ENCODE measurements around the gene PLCXD1. TPM values are rescaled to one million over a fixed set of nuclear protein-coding genes. Genes with fewer than 3 reads are reported as not detected.

The PLCXD1 gene
- total and polyA plus RNA-seq, 9 of the 15 experiments (the other 6 are each of a cell fraction or from before 2014, with no cell fraction given) = 6.0 to 60.2 (median 39.5) TPM

DNA sequence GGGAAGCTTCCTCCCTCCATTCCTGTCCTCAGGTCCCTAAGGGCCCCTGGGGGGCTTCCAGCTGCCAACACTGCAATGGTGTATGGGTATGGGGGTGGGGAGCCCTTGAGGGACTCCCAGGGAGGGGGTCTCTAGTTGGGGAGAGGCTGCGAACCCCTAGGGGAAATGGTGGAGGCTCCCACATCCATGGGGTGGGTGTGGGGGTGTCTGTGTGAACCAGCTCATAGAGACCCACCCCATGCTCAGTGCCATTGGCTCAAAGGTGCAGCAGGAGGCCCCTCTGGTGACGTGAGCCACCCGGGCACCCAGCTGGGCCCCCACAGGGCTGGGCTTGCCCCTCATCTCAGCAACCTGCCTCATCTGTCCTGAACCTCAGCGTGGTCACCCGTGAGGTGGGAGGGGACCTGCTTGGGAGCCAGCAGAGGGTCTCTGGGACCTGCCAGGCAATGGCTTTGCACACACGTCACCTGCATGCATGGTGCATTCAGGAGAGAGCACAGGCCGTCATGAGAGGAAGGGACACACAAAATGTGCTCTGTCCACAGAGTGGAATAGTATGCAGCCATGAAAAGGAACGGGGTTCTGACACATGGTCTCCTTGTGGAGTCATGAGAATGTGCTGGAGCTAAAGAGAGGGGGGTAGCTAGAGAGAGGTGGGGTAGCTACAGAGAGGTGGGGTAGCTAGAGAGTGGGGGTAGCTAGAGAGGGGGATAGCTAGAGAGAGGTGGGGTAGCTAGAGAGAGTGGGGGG, 22.7 kb upstream of the PLCXD1 start:
- H4K20me1 ChIP-seq (replicated peaks; ENCODE audit: control insufficient read depth, insufficient read depth, low read length) = 0 out of 2 replicates have a peak, but pooled peaks cover 5% of the 10 kb centered on the region
- POLR2A ChIA-PET = no interaction called here
- H3K9me3 ChIP-seq (replicated peaks; ENCODE audit: control insufficient read depth, insufficient read depth, low read depth, low read length) = no peaks in the 10 kb centered on the region
- in situ Hi-C loops (cut with MboI) (no loop called here), intact Hi-C loops (cut with micrococcal nuclease) (no loop called here)
- no peaks in the 10 kb centered on the region for H3K79me2 ChIP-seq (ENCODE audit: control insufficient read depth, insufficient read depth, low read length)
- H3K9ac ChIP-seq (ENCODE audit: insufficient read depth in 1 of 2, low read depth in 2 of 2, low read length in 2 of 2) = no peak overlapping the region
- BruUV-seq (replicated peaks) = no TSS peak
- no peak overlapping the region for H2AFZ ChIP-seq (ENCODE audit: low read depth, low read length)
- no peaks in the 10 kb centered on the region for H3K36me3 ChIP-seq (ENCODE audit: control insufficient read depth, insufficient read depth, low read length)
- WGBS (ENCODE audit: insufficient coverage, low coverage, missing lambda C conversion rate) = 61% methylated on average over 4 of the region's 8 CpGs
- CTCF ChIA-PET (ENCODE audit: low intra/inter-chr PET ratio) = no interaction called here
- no peak overlapping the region for H3K4me3 ChIP-seq
- no peaks in the 10 kb centered on the region for H3K9me1 ChIP-seq (ENCODE audit: control insufficient read depth, insufficient read depth, low read length)
- peaks cover 9 to 29% of the 10 kb centered on the region in 2 experiments for H3K4me1 ChIP-seq (replicated peaks in 1 of 2; ENCODE audit: control insufficient read depth in 2 of 2, insufficient read depth in 2 of 2, low read length in 2 of 2)
- no peak for FAIRE-seq
- ATAC-seq = no peak
- H3K27ac ChIP-seq (ENCODE audit: extremely low read depth, low read depth, low read length) = no peak overlapping the region
- no peak for DNase-seq (ENCODE audit: extremely low read depth in 1 of 4, low spot score in 3 of 4)
- H3K27me3 ChIP-seq (ENCODE audit: control insufficient read depth in 2 of 2, insufficient read depth in 2 of 2, low read length in 2 of 2) = no peaks in the 10 kb centered on the region
- TF ChIP-seq HDAC8 (tag; IDR thresholded peaks at IDR 0.05) (no peak), HNRNPK (IDR thresholded peaks at IDR 0.05; ENCODE audit: low read depth, low read length, poor library complexity, severe bottlenecking) (no peak), ZFP1 (CRISPR knock-in tag; IDR thresholded peaks at IDR 0.05) (no peak), ZNF146 (CRISPR knock-in tag; IDR thresholded peaks at IDR 0.05; ENCODE audit: unreplicated experiment) (peak; percentile 99), ZFP36 (IDR thresholded peaks at IDR 0.05; ENCODE audit: low read depth, low read length, partially characterized antibody) (no peak), POLR3G (IDR thresholded peaks at IDR 0.05; ENCODE audit: extremely low read depth, insufficient read length, insufficient replicate concordance) (no peak), KAT8 (IDR thresholded peaks at IDR 0.05; ENCODE audit: low read depth) (no peak), KDM1A (IDR thresholded peaks at IDR 0.05) (0 out of 4 replicates have a peak, but pooled peaks have one; percentile 12 to 18), GATAD2B (IDR thresholded peaks at IDR 0.05; ENCODE audit: borderline replicate concordance) (no peak), RBM25 (IDR thresholded peaks at IDR 0.05; ENCODE audit: low read depth, low read length, severe bottlenecking) (peak; percentile 56), NFE2 (IDR thresholded peaks at IDR 0.05; ENCODE audit: low read depth) (no peak), BCOR (IDR thresholded peaks at IDR 0.05) (peak; percentile 49; the same call in 1 of the 2 replicates), TCF3 (CRISPR knock-in tag; IDR thresholded peaks at IDR 0.05) (no peak), NFIX (CRISPR knock-in tag; IDR thresholded peaks at IDR 0.05; ENCODE audit: low read depth) (no peak)
- TF ChIP-seq, protein P1, sequence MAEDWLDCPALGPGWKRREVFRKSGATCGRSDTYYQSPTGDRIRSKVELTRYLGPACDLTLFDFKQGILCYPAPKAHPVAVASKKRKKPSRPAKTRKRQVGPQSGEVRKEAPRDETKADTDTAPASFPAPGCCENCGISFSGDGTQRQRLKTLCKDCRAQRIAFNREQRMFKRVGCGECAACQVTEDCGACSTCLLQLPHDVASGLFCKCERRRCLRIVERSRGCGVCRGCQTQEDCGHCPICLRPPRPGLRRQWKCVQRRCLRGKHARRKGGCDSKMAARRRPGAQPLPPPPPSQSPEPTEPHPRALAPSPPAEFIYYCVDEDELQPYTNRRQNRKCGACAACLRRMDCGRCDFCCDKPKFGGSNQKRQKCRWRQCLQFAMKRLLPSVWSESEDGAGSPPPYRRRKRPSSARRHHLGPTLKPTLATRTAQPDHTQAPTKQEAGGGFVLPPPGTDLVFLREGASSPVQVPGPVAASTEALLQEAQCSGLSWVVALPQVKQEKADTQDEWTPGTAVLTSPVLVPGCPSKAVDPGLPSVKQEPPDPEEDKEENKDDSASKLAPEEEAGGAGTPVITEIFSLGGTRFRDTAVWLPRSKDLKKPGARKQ (CRISPR knock-in tag; IDR thresholded peaks at IDR 0.05) = no peak
- no peak overlapping the region for H3K4me2 ChIP-seq (ENCODE audit: insufficient read depth, low read length)
